ENCODE results near the gene CLDN9. TPM values are rescaled to one million over a fixed set of nuclear protein-coding genes. Genes with fewer than 3 reads are reported as not detected.

Gene CLDN9
- total RNA-seq, 1 donor from 2014 or later: 3.3 TPM

DNA sequence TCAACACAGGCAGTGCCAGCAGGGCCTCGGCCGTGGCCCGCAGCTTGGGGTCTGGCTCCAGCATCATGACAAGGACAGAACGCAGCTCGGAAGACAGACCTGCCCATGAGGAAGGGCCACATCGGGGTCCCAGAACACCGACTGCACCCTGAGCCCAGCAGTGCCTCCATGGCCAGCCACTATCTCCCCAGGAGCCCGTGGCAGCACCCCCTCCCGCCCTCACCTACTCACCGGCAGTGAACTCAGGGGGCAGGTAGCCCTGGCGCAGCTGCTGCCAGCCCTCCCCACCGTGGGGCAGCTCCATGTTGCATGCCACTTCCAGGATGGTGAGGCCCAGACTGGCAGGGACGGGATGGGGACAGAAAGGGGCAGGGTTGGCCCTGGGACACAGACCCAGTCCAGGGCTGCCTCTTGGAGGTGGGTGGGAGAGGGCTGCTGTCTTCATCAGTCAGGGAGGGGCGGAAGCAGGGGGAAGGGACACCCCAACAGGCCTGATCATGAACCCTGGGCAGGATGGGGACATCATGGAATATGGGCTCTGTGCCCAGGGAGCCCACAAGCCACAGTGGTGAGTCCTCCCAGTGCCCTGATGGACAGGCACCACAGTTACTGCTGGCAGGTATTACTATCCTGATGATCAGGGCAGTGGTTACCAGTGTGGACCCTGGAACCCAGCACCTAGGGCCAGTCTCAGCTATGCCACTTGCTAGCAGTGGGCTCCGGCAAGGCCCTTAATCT is 38.2 kb upstream of the CLDN9 start:
- no peak for DNase-seq (ENCODE audit: low spot score)

DNA sequence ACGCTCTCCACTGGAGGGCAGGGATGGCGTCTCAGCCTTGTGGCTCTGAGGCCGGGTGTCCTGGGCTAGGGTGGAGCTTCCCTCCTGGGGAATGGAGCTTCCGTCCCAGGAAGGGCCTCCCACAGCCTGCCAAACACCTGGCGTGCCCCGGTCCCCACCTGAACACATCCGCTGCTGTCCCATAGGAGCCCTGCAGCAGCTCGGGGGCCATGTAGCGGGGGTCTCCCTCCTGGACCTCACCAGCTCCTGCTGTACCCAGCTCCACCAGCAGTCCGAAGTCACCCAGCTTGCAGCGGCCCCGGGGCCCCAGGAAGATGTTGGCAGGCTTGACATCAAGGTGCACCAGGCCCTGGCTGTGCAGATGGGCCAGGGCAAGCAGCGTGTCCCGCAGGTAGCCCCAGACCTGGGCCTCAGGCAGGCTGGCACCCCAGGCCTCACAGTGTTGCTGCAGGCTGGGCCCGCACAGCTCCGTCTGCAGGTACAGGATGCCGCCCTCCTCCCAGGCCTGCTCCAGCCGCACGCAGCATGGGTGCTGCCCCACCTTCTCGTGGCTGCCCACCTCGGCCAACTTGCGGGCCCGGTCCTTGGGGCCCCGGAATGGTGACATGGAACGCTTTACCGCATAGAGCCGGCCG is 37.4 kb upstream of the CLDN9 start:
- no peak for DNase-seq (ENCODE audit: low spot score)

DNA sequence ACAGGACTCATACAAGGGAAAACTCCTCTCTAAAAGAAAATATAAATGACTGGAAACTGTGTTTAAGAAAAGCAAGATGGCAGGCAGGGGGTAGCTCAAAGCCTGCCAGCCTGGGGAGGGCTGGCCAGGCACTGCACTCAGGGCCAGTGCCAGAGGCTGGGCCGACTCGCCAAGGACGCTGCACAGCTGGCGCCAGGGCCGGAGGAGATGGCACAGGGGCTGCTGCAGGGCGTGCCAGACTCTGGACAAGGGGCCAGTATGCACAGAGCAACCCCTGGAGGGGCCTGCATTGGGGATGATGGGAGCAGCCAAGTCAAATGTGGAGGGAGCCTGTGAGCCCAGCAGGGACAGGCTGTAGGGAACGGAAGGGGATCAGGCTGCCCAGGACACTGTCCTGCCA is 36.5 kb upstream of the CLDN9 start:
- no peak for DNase-seq (ENCODE audit: low spot score)

DNA sequence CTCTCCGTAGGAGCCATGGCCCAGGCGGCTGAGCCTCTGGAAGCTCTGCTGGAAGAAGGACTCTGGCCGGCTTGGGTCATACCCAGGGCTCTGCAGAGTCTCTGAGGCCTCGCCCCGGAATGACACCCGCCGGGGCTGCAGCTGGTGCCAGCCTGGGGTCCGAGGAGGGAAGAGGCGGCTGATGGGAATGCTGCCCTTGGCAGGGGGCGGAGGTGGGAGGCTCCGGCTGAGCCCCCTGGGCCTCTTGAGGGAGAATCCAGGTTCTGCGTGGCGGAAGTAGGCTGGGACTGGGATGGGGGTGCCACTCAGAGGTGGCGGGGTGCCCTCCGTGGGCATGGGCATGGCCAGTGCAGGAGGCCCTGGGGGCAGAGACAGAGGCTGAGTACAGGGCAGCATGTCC is 36.0 kb upstream of the CLDN9 start:
- DNase-seq (ENCODE audit: low spot score): no peak

DNA sequence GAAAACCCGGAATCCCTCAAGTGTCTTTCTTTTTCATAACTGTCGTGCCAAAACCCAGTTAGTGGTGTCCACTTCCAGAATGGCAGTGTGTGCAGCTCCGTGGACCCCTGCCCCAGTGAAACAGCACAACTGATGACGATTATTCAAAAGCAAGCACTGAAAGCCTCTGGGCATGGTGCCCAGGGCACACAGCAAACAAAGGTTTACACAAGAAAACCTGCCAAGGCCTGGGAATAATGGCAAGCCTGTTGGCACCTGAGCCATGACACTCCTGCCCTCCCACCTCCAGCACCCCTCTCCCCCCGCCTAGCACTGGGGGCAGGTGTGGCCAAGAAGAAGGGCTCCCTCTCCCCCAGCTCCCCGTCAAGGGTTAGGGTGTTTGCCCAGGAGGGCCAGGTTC is 35.3 kb upstream of the CLDN9 start:
- DNase-seq (ENCODE audit: low spot score): peak; percentile 57

DNA sequence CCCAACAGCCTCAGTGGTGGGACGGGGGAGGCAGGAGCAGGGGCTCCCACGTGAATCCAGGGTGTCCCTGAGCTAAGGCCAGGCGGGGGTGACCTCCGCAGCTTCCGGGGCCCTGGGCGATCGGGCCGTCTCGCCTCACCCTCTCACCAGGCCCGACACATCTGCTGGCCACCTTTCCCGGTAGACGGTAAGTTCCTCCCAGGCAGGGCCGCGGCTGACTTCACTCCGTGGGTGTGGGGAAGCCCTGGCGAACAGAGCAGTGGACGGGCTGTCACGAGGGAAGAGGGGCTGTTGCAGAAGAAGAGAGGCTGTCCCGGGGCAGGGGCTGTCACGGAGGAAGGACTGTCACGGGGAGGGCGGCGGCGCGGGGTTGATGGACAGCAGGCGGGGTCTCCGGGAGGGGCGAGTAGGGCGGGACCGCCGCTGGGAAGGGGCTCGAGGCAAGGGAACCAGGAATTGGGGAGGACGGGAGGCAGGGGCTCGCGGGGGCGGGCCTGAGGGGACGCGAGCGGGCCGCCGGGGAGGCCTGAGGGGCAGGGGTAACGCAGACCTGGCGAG is 33.0 kb upstream of the CLDN9 start:
- no peak for DNase-seq (ENCODE audit: low spot score)

DNA sequence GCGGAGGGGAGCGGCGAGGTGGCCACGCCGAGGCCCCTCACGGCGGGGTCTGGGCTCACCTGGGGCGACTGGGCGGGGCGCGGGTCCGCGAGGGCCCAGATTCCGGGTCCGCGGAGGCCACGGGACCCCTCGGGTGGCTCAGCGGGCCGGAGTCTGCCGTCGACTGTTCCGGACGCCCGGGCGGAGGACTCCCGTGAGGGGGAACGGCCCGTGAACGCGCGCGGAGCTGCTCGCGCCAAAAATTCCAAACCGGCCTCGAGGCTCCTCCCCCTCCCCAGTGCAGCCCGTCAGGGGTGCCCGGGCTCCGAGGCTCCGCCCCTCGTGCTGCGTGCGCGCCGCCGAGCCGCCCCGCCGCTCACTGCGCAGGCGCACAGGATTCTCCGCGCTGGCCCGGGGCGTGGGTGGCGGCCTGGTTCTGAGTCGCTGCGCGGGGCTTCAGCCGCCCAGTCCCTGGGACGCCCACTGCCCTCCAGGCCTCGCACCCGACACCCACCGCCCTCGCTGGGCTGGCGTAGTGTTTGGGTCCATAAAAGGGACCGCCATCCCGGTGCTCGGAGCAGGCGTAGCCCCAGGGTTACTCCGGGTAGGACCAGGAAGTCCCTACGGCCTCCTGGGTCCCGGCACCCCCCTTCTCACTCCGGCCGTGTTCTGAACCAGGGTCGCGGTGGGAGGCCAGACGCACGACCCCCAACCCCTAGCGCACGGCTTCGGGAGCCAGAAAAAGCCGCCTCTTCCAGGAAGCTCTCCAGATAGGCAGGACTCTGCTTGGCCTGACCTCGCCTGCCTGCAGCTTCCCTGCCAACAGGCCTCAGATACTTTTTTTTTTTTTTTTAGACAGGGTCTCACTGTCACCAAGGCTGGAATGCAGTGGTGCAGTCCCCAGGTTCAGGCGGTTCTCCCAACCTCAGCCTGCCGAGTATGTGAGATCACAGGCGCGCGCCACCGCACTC is 32.2 kb upstream of the CLDN9 start, which contains the start of gene PKMYT1:
PKMYT1 (minus strand) TSS at position 220 of the 950 bp plus-strand sequence. CDS start 789 bp downstream, outside the sequence.
- peak; percentile 93 for DNase-seq (ENCODE audit: low spot score)

DNA sequence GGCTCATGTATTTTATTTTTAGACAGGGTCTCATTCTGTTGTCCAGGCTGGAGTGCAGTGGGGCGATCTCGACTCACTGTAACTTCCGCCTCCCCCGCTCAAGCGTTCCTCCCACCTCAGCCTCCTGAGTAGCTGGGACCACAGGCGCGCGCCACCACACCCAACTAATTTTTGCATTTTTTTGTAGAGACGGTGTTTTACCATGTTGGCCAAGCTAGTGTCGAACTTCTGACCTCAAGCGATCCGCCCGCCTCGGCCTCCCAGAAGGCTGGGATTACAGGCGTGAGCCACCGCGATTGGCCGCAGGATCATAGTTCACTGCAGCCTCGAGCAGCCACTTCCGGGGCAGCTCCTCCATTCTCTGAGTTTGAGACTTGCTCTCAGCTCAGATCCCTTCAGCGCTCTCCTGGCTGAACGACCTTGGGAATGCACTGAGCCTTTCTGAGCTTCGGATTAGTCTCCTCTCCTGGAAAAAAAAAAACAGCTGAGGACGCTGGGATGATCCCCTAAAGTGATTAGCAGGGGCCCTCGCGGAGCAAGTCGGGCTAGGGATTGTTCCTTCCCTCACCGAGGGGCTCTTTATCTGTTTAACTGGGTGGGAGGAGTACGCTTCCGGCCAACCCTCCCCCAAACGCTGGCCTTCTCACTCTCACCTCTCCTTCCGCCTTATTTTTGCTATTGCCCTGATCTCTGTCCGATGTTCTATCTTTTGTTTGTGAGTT is 31.4 kb upstream of the CLDN9 start:
- DNase-seq (ENCODE audit: low spot score): no peak

DNA sequence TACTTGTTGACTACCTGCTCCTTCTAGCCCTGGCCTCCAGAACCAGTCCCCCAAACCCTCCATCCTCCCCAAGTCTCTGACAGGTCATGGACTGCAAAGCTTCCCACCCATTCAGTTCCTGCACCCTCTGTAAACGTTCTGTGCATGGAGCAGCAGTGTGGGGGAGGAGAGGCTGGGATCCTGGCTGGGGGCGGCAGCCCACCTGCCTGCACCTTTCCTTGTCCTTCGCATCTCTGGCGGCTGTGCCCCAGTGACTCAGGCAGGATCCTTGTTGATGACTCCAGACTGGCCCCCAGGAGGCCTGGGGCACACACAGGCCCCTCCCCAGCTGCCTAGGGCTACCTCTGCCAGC is 30.8 kb upstream of the CLDN9 start:
- DNase-seq (ENCODE audit: low spot score): no peak

DNA sequence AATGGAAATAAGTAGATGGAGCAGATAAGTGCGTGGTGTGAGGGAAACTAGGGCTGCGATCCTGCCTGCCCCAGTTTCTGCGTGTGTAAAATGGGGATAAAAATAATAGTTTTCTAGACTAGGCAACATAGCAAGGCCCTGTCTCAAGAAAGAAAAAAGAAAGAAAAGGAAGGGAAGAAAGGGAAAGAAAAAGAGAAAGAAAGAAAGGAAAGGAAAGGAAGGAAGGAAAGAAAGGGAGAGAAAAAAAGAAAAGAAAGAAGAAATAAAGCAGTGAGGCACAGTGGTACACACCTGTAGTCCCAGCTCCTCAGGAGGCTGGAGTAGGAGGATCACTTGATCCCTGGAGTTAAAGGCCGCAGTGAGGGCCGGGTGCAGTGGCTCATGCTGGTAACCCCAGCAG is 30.3 kb upstream of the CLDN9 start:
- no peak for DNase-seq (ENCODE audit: low spot score)

DNA sequence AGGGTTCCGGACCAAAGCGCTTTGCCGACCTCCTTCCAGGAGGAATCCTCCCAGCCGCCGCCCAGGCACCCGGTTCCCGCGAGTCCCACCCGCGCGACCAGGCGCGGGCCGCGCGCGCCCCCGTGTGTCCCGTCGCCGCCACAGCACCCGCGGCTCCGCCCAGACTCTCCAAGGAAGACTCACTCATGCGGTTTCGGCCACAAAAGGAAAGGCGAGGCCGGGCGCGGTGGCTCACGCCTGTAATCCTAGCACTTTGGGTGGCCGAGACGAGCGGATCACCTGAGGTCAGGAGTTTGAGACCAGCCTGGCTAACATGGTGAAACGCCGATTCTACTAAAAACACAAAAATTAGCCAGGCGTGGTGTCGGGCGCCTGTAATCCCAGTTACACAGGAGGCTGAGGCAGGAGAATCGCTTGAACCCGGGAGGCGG is 29.0 kb upstream of the CLDN9 start:
- DNase-seq (ENCODE audit: low spot score): peak; percentile 80

DNA sequence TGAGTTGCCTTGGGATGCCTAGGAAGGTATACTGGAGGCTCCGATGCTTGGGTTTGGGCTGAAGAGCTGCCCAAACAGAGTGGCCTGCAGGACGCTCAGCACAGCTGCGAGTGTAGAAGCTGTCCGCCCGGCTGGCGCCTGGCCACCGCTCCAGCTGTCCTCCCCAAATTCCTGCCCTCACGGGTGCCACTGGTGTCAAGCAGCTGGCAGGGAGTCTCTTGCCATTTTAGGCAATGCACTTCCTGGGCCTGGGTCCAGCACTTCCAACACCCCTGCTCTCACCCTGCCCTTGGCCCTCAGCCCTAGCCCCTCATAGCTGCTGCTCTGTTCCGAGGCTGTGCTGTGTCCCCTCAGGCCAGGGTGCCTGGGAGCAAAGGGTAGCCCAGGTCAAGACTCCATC is 27.3 kb upstream of the CLDN9 start:
- DNase-seq (ENCODE audit: low spot score): no peak

DNA sequence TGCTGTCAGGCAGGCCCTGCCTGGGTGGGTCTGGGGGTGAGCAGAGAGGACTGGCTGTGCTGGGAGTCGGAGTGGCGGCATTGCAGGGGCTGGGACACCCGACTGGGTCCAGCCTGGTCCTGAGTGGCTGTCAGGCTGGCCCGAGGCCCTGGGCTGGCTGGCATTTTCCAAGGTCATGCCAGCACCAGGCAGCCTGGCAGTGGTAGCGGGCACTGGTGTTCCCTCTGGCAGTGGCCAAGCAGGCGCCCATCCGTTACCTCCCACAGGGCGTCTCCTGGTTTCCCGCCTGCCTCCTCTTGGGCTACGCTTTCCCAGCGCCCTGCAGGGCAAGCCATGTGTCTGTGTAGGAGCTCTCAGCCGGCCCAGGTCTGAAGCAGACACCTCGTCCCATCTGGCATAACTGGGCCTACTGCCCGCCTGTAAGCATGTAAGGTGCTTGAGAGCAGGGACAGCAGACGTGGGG is 26.8 kb upstream of the CLDN9 start:
- DNase-seq (ENCODE audit: low spot score): no peak

DNA sequence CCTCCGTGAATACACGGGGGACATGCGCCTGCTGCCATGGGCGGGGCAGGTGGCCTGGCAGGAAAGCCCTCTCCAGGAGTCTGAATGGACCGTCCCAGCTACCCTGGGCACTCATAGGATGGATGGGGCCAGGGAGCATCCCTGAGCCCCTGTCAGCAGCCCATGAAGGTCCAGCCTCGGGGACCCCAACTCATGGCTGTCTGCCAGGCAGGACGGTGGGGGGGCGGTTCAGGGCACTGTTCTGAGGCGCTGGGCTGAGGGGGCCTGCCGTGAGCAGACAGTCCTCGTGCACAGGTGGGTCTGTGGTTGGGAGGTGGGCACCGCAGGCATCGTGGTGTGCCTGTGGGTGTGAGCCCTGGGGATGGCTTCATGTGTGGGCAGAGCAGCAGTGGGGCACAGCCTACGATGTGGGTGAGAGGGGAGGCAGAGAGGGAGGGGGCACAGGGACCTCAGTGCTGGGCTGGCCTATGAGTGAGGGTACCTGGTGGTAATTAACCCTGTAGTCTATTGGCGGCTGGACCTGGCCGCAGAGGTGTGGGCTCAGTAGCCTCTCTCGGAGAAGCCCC is 26.0 kb upstream of the CLDN9 start:
- no peak for DNase-seq (ENCODE audit: low spot score)

DNA sequence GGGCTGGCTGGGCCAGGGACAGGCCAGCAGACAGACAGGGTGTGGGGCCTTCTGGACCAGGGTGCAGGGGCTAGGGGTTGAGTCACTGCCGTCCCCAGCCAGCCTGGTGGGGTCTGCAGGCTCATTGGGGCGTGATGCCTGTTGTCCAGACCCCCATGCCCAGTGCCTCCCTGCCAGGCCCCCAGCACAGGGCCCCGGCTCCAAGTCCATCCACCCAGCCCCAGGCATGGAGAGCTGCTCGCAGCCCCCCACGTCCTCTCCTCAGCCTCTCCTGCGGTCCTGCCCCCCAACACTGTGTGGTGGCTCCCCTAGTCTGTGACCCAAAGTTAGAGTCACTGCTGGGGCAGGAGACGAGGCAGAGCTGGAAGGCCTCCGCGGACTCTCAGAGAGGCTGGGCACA is 25.4 kb upstream of the CLDN9 start:
- no peak for DNase-seq (ENCODE audit: low spot score)

DNA sequence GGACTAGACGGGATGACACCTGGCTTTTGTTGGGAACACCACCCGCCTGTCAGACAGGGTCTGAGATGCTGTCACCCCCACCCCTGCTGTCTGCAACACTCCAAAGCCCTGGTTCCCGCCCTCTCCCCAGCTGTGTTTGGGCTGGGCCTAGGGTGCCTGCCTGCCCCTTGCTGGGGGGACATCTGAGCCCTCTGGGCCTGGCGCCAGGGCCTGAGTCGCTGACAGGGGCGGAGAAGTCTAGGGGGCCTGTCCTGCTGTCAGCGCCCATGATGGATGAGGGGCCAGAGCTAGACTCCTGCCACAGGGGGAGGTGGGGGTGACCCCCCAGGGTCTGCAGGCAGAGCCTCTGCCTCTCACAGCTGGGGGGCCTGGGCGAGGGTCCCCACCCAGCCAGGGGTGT is 24.9 kb upstream of the CLDN9 start:
- no peak for DNase-seq (ENCODE audit: low spot score)

DNA sequence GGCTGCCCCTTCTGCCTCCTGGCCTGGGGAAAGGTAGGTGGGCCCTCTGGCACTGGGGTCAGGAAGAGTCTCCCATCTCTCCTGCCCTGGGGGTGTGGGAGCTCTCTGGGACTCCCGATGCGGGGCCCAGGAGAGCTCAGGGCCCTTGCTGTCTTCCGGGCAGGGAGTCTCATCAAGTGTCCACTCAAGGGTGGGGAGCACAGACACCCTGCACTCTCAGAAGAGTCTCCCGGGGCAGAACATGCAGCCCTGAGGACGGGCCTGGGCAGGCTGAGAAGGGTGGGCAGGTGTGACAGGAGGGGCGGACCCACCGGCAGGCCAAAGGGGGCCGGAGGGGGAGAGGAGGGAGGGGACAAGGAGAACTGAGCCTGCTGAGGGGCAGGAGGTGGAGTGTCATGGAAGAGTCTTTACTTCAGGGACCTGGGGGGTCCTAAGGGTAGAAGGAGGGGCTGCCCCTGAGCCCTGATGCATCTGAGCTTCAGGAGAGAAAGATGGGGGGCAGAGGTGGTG is 24.1 kb upstream of the CLDN9 start:
- no peak for DNase-seq (ENCODE audit: low spot score)

DNA sequence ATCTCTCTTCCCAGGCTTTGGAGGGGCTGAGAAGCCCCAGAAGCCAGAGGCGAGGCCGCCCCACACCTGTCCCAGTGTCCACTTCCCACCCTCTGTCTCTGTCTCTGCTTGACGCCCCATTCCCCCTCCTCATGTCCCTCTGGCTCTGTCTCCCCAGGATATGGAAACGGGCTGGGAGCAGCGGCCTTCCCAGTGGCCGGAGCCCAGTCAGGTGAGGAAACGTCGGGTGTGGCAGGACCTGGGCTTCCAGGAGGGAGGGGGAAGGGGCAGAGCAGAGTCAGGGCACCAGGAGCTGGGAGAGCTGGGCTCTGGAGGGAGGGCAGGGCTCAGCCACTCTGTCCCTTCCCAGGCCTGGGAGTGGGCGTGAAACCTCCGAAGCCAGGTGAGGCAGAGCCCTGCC is 21.8 kb upstream of the CLDN9 start:
- DNase-seq (ENCODE audit: low spot score): no peak

DNA sequence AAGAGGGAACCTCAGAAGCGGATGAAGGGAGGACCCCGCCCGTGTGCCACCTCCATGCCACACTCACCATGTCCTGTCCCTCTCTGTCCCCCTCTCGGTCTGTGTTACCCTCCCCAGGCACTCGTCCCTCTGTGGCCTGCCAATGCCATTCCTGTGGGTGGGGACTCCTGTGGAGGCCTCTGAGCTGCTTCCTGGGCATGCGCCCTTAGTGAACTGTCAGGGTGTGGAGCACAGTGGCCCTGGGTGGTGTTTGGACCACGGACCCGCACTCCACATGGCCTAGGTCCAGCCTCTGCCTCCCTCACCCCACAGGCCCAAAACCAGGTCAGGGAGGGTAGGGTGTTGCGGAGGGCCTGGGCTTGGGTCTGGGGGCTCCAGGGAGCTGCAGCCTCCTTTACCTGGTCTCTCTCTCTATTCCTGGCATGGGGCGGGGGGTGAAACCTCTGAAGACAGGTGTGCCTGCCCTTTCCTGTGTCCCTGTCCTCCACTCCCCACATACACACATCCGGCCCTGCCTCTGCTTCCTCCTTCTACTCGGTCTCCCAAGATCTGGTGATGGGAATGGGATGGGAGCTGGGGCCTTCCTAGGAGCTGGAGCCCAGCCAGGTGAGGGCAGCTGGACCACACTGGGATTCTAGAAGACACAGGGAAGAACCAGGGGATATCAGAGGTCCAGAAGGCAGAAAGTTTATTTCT is 21.0 kb upstream of the CLDN9 start:
- no peak for DNase-seq (ENCODE audit: low spot score)

DNA sequence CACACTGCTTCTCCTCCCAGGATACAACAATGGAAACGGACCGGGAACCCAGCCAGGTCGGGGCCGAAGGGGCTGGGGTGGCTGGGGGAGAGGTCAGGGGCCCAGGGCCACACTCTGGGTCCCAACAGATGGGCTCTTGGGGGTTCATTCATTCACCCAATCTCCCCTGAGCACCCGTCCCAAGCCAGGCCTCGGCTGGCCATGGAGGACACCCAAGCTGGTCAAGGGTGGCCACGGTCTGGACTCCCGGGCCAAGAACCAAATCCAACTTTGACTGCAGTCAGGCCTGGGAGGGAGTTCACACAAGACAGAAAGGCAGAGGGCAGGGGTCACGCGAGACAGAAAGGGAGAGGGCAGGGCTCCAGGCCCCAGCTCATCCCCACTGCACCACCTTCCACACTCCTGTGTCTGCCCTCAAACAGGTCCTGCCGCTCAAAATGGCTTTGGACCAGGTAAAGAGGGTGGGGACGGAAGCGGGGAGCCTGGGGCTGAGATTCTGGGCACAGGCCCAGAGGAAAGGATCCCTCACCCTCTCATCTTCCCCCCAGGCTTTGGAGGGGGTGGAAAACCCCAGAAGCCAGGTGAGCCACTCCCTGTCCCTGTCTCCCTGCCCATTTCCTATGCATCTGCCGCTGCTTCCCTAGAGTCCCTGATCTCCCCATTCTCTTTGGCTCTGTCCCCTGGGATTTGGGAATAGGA is 20.2 kb upstream of the CLDN9 start:
- DNase-seq (ENCODE audit: low spot score): no peak
